VCaP (cell line): ENCODE measurements around the gene CYB5A.
"Not testable (repeated sequence)": the region's sequence is repeated elsewhere in the genome, so short reads cannot be mapped to it uniquely, and the experiment has no call there.

Experiments used
- H3K27ac ChIP-seq: fragments of 450-650 bp; 2 replicates; pipeline ENCODE4 v1.5.1; 2017
- CTCF ChIP-seq: fragments of 450-650 bp; conservative IDR thresholded peaks from 2 replicates; pipeline ENCODE4 v1.5.1; 2017; ENCODE audit warnings: mild to moderate bottlenecking, moderate library complexity

The CYB5A gene

GRCh38 chr18:74329688-74330205, 38.0 kb upstream of the CYB5A start:
- no peak for TF ChIP-seq CTCF
- H3K27ac ChIP-seq, result no peak overlapping the region

- no peak overlapping the region for H3K27ac ChIP-seq
- no peak for TF ChIP-seq CTCF
Measured at GRCh38 chr18:74328206-74328605, 36.4 kb upstream of the CYB5A start.

GRCh38 chr18:74326791-74327190, 35.0 kb upstream of the CYB5A start:
- not testable (repeated sequence) for H3K27ac ChIP-seq

GRCh38 chr18:74326231-74326630, 34.5 kb upstream of the CYB5A start:
- no peak for TF ChIP-seq CTCF
- no peak overlapping the region for H3K27ac ChIP-seq

GRCh38 chr18:74316257-74317170, 24.8 kb upstream of the CYB5A start:
- TF ChIP-seq CTCF, result no peak
- no peak overlapping the region for H3K27ac ChIP-seq

GRCh38 chr18:74315464-74316256, 23.9 kb upstream of the CYB5A start, which contains the start of gene C18orf63:
Gene C18orf63, plus strand, starts transcription at chr18:74315839. Its CDS starts 2,027 bp downstream, at chr18:74317866.
- H3K27ac ChIP-seq, result no peak within 1 kb of the TSS
- no peak for TF ChIP-seq CTCF

- H3K27ac ChIP-seq, result no peak overlapping the region
- no peak for TF ChIP-seq CTCF
Measured at GRCh38 chr18:74314759-74315463, 23.1 kb upstream of the CYB5A start.
